Mammary epithelial cell (primary cell): ENCODE measurements around the gene NOL3.

Experiments
- CTCF ChIP-seq, 2 donors: IDR thresholded peaks in 1 of 2; conservative IDR thresholded peaks in 1 of 2; 2 replicates each; pipeline ENCODE4 v1.5.1; 2011 to 2012; ENCODE audit warnings: inconsistent platforms in 2 of 2, low read length in 2 of 2, mild to moderate bottlenecking in 2 of 2, control low read depth in 1 of 2, low read depth in 1 of 2; ENCODE audit not compliant: insufficient read depth in 1 of 2; ENCODE audit errors: extremely low read depth in 1 of 2
- EZH2 ChIP-seq: IDR thresholded peaks from 2 replicates; pipeline ENCODE4 v1.6.1; 2012; ENCODE audit warnings: low read length, inconsistent platforms, borderline replicate concordance

GRCh38 chr16:67202426-67202825 lies 32.1 kb downstream of the NOL3 start:
- TF ChIP-seq CTCF (conservative IDR thresholded peaks at IDR 0.05 in 1 of 2, IDR thresholded peaks at IDR 0.05 in 1 of 2; ENCODE audit: extremely low read depth in 1 of 2, insufficient read depth in 1 of 2, low read depth in 1 of 2, low read length in 2 of 2) (no peak), EZH2 (no peak)
